ENCODE measurements around the gene ARHGEF26. TPM values are rescaled to one million over a fixed set of nuclear protein-coding genes. Genes with fewer than 3 reads are reported as not detected.

Gene ARHGEF26
- polyA plus RNA-seq, 3 donors: 0.05 TPM; not detected in 2

- no peak overlapping the region for H2AFZ ChIP-seq (ENCODE audit: insufficient read depth, low read depth, low read length, poor library complexity, severe bottlenecking)
- H3K9ac ChIP-seq (ENCODE audit: insufficient read depth, low read length, poor library complexity, severe bottlenecking): no peak overlapping the region
- no peaks in the 10 kb centered on the region for H3K4me1 Mint-ChIP-seq
- no peak for DNase-seq
- H3K9me3 Mint-ChIP-seq: no peaks in the 10 kb centered on the region
- H3K4me2 ChIP-seq (replicated peaks; ENCODE audit: extremely low read depth, low read length, poor library complexity, severe bottlenecking): no peak overlapping the region
- H3K27ac Mint-ChIP-seq: no peak overlapping the region
- 83% methylated on average over 2 of the region's 4 CpGs for WGBS (ENCODE audit: insufficient coverage)
- H3K27me3 Mint-ChIP-seq (ENCODE audit: low read depth in 3 of 3): no peaks in the 10 kb centered on the region
- no peaks in the 10 kb centered on the region for H3K79me2 ChIP-seq (ENCODE audit: insufficient read depth, low read length)
- no peaks in the 10 kb centered on the region for H3K36me3 ChIP-seq (replicated peaks in 1 of 2; ENCODE audit: control insufficient read depth in 1 of 2, insufficient read depth in 2 of 2, low read length in 2 of 2)
- H3K9me3 ChIP-seq (replicated peaks in 1 of 2; ENCODE audit: control insufficient read depth in 1 of 2, insufficient read depth in 1 of 2, low read length in 2 of 2): no peaks in the 10 kb centered on the region
- no peaks in the 10 kb centered on the region for H3K27me3 ChIP-seq (ENCODE audit: control insufficient read depth in 2 of 2, insufficient read depth in 2 of 2, low read length in 2 of 2)
- TF ChIP-seq CTCF (IDR thresholded peaks at IDR 0.05): no peak
- no peak overlapping the region for H3K4me3 ChIP-seq (replicated peaks in 1 of 3; ENCODE audit: low read depth in 2 of 3, low read length in 3 of 3)
- H3K27ac ChIP-seq (ENCODE audit: low read depth in 1 of 2, low read length in 2 of 2): no peak overlapping the region
- H3K36me3 Mint-ChIP-seq: no peaks in the 10 kb centered on the region
- no peaks in the 10 kb centered on the region for H3K4me1 ChIP-seq (ENCODE audit: control insufficient read depth in 1 of 2, insufficient read depth in 2 of 2, low read length in 2 of 2)
- no peak overlapping the region for H3K4me3 Mint-ChIP-seq
- no peaks in the 10 kb centered on the region for H4K20me1 ChIP-seq (ENCODE audit: insufficient read depth, low read length)
- intact Hi-C loops (cut with micrococcal nuclease): no loop called here
Measured at GRCh38 chr3:154149286-154149685, 28.1 kb downstream of the ARHGEF26 start.

GRCh38 chr3:154151969-154152368 lies 30.8 kb downstream of the ARHGEF26 start:
- TF ChIP-seq CTCF (IDR thresholded peaks at IDR 0.05): no peak
- H3K4me3 Mint-ChIP-seq: no peak overlapping the region
- no peak overlapping the region for H3K27ac ChIP-seq (ENCODE audit: low read depth in 1 of 2, low read length in 2 of 2)
- no peaks in the 10 kb centered on the region for H3K4me1 ChIP-seq (ENCODE audit: control insufficient read depth in 1 of 2, insufficient read depth in 2 of 2, low read length in 2 of 2)
- no peaks in the 10 kb centered on the region for H4K20me1 ChIP-seq (ENCODE audit: insufficient read depth, low read length)
- H3K4me2 ChIP-seq (replicated peaks; ENCODE audit: extremely low read depth, low read length, poor library complexity, severe bottlenecking): no peak overlapping the region
- no peak for DNase-seq
- H3K27ac Mint-ChIP-seq: no peak overlapping the region
- H3K9me3 Mint-ChIP-seq: no peaks in the 10 kb centered on the region
- H3K36me3 Mint-ChIP-seq: no peaks in the 10 kb centered on the region
- H3K4me1 Mint-ChIP-seq: no peaks in the 10 kb centered on the region
- WGBS (ENCODE audit: insufficient coverage): no CpG with 5 or more reads among the region's 1 CpG
- no peak overlapping the region for H3K4me3 ChIP-seq (replicated peaks in 1 of 3; ENCODE audit: low read depth in 2 of 3, low read length in 3 of 3)
- H2AFZ ChIP-seq (ENCODE audit: insufficient read depth, low read depth, low read length, poor library complexity, severe bottlenecking): no peak overlapping the region
- no peaks in the 10 kb centered on the region for H3K9me3 ChIP-seq (replicated peaks in 1 of 2; ENCODE audit: control insufficient read depth in 1 of 2, insufficient read depth in 1 of 2, low read length in 2 of 2)
- H3K27me3 ChIP-seq (ENCODE audit: control insufficient read depth in 2 of 2, insufficient read depth in 2 of 2, low read length in 2 of 2): no peaks in the 10 kb centered on the region
- no peaks in the 10 kb centered on the region for H3K79me2 ChIP-seq (ENCODE audit: insufficient read depth, low read length)
- no peaks in the 10 kb centered on the region for H3K36me3 ChIP-seq (replicated peaks in 1 of 2; ENCODE audit: control insufficient read depth in 1 of 2, insufficient read depth in 2 of 2, low read length in 2 of 2)
- intact Hi-C loops (cut with micrococcal nuclease): no loop called here
- no peak overlapping the region for H3K9ac ChIP-seq (ENCODE audit: insufficient read depth, low read length, poor library complexity, severe bottlenecking)
- H3K27me3 Mint-ChIP-seq (ENCODE audit: low read depth in 3 of 3): no peaks in the 10 kb centered on the region
